ENCODE results near the gene PDIA2. TPM values are rescaled to one million over a fixed set of nuclear protein-coding genes. Genes with fewer than 3 reads are reported as not detected.

Gene PDIA2
- total RNA-seq, 3 donors from 2014 or later = not detected

GRCh38 chr16:268141-269053, 14.6 kb upstream of the PDIA2 start:
- Mint-ChIP-seq H3K27me3 (ENCODE audit: low read depth) (peaks cover 1% of the 10 kb centered on the region), H3K4me1 (ENCODE audit: low read depth) (peaks cover 4% of the 10 kb centered on the region), H3K4me3 (no peak overlapping the region), H3K9me3 (no peaks in the 10 kb centered on the region), H3K36me3 (ENCODE audit: insufficient read depth) (no peaks in the 10 kb centered on the region)
- no peak for DNase-seq
- ATAC-seq = no peak

- H3K4me1 Mint-ChIP-seq (ENCODE audit: low read depth) = peaks cover 4% of the 10 kb centered on the region
- peaks cover 1% of the 10 kb centered on the region for H3K27me3 Mint-ChIP-seq (ENCODE audit: low read depth)
- ATAC-seq (no peak), DNase-seq (no peak)
- no peaks in the 10 kb centered on the region for H3K9me3 Mint-ChIP-seq
- H3K4me3 Mint-ChIP-seq = no peak overlapping the region
- no peaks in the 10 kb centered on the region for H3K36me3 Mint-ChIP-seq (ENCODE audit: insufficient read depth)
These were observed 13.7 kb upstream of the PDIA2 start for GRCh38 chr16:269061-269796.

- Mint-ChIP-seq H3K36me3 (ENCODE audit: insufficient read depth) (no peaks in the 10 kb centered on the region), H3K4me3 (no peak overlapping the region), H3K27me3 (ENCODE audit: low read depth) (peaks cover 1% of the 10 kb centered on the region), H3K4me1 (ENCODE audit: low read depth) (peaks cover 4% of the 10 kb centered on the region), H3K9me3 (no peaks in the 10 kb centered on the region)
- DNase-seq = no peak
- no peak for ATAC-seq
These were observed 12.3 kb upstream of the PDIA2 start for GRCh38 chr16:270381-271255.

- Mint-ChIP-seq H3K4me1 (ENCODE audit: low read depth) (peaks cover 3% of the 10 kb centered on the region), H3K4me3 (no peak overlapping the region), H3K36me3 (ENCODE audit: insufficient read depth) (no peaks in the 10 kb centered on the region), H3K27me3 (ENCODE audit: low read depth) (peaks cover 15% of the 10 kb centered on the region), H3K9me3 (no peaks in the 10 kb centered on the region)
- DNase-seq = no peak
- ATAC-seq = no peak
These were observed 10.1 kb upstream of the PDIA2 start for GRCh38 chr16:272633-273546.

DNA sequence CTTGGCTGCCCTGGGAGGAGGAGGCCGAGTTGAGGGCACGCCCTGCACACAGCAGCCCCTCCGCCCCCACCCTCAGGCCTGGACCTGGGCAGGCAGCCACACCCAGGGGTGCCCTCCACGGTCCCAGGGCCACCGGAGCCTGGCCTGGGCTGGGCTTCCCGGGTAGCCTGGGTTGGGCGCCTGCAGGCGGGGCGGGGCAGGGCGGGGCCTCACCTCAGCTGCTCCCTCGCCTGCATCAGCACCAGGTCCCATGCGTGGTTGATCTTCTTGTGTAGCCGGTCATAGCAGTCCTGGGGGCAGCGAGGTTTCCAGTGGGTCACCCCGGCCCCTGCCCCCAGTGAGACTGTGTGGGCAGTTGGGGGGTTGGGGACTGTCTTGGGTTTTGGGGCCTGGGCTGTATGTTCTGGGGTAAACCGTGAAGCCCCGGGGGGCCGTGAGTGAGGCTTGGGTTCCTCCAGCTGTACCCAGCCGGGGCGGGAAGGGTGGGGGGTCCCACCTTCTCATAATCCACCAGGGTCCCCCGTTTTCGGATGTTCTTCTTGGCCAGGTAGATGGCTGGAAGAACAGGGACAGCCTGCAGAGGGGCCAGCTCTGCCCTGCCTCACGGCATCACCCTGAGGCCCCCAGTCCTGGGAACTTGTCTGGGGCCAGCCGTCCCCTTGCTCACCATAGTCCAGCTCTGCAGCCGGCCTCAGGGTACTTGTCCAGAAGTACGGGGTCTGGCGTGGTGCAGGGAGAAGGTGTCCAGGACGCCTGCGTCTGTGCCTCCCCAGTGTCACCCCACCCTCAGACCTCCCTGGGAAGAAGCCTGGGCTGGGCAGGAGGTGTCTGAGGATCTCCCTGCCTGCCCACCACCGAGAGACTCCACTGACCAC, 9.2 kb upstream of the PDIA2 start:
- Mint-ChIP-seq H3K27me3 (ENCODE audit: low read depth) (peaks cover 19% of the 10 kb centered on the region), H3K36me3 (ENCODE audit: insufficient read depth) (no peaks in the 10 kb centered on the region), H3K4me3 (no peak overlapping the region), H3K4me1 (ENCODE audit: low read depth) (peaks cover 4% of the 10 kb centered on the region), H3K9me3 (no peaks in the 10 kb centered on the region)
- DNase-seq = no peak
- no peak for ATAC-seq

DNA sequence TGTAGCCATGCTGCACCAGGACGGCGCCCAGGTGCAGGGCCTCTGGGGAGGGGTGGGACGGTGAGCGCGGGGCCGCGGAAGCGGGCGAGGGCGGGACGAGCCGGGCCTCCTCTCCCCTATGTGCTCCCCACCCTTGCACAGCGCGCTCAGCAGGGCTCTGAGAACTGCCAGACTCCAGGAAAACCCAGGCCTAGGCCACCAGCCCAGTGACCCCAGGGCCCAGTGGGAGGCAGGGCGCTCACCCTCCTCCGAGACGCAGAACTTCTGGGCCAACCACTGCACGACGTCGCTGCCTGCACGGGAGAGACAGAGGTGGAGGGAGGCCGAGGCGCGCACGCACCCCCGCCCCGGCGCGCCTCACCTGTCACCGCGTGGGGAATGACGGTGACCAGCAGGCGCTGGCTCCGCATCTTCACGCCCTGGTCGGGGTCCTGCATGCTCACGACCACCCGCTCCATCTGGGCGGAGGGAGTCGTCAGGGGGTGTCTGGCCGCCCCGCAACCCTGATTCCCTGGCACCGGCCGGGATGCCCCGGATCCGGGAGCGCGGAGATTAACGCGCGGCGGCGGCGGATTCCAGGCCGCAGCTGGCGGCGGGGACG, 7.8 kb upstream of the PDIA2 start:
- peak; percentile 26 to 52 for ATAC-seq
- Mint-ChIP-seq H3K4me1 (ENCODE audit: low read depth) (peaks cover 9% of the 10 kb centered on the region), H3K27me3 (ENCODE audit: low read depth) (peaks cover 23% of the 10 kb centered on the region), H3K36me3 (ENCODE audit: insufficient read depth) (no peaks in the 10 kb centered on the region), H3K9me3 (no peaks in the 10 kb centered on the region), H3K4me3 (no peak overlapping the region)
- no peak for DNase-seq

DNA sequence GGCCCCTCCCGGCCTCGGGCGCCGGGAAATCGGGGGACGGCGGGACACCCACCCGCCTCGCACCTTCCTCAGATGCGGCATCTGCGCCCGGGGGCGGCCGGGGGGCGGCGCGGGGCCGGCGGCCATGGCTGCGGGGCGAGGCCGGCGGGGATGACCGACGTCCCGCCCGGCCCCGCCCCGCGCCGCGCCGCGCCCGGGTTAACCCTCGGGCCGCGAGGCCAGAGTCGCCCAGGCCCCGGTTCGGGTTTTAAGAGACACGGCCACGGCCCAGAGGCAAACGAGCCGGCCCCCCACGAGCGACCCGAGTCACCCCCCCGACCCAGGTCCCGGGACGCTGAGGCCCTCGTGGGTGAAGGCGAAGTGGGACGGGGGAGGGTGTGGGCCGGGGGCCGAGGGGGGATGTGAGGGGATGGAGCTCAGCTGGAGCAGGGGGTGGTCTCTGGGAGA, 7.2 kb upstream of the PDIA2 start, which contains the start of gene RGS11:
RGS11 (minus strand) TSS at position 159 of the 447 bp plus-strand sequence; CDS start at position 126, 33 bp downstream.
- Mint-ChIP-seq H3K4me3 (peak within 1 kb of the TSS; percentile 73), H3K27me3 (ENCODE audit: low read depth) (peaks cover 23% of the 10 kb centered on the region), H3K9me3 (no peaks in the 10 kb centered on the region), H3K36me3 (ENCODE audit: insufficient read depth) (no peaks in the 10 kb centered on the region), H3K4me1 (ENCODE audit: low read depth) (peaks cover 9% of the 10 kb centered on the region)
- no peak for ATAC-seq
- no peak for DNase-seq

DNA sequence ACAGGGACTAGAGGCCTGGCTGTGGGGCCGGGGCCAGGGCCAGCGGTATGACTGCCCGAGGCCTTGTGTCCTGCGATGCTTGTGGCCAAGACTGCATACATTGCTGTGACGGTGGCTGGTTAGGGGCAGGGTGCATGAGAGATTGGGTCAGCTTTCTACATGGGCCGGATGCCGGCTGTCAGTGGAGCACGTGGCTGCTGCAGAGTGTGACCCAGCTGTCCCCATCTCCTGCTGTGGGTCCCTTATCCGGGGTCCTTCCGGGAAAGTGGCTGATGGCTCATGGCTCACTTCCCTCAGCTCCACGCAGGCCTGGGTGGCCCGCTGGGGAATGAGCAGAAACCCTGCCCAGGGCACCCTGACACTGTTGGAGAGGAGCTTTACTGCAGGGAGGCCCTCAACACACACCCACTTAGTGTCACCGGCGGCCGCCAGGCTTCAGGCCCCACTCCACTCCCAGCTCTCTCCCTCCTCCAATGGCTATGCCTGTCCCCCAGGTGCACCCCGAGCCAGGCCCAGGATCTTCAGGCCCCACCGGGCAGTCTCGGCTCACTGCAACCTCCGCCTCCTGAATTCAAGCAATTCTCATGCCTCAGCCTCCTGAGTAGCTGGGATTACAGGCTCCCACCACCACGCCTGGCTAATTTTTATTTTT, 6.4 kb upstream of the PDIA2 start:
- Mint-ChIP-seq H3K4me3 (peak overlapping the region; percentile 73), H3K27me3 (ENCODE audit: low read depth) (peaks cover 28% of the 10 kb centered on the region), H3K9me3 (no peaks in the 10 kb centered on the region), H3K4me1 (ENCODE audit: low read depth) (peaks cover 9% of the 10 kb centered on the region), H3K36me3 (ENCODE audit: insufficient read depth) (no peaks in the 10 kb centered on the region)
- ATAC-seq (no peak), DNase-seq (no peak)

DNA sequence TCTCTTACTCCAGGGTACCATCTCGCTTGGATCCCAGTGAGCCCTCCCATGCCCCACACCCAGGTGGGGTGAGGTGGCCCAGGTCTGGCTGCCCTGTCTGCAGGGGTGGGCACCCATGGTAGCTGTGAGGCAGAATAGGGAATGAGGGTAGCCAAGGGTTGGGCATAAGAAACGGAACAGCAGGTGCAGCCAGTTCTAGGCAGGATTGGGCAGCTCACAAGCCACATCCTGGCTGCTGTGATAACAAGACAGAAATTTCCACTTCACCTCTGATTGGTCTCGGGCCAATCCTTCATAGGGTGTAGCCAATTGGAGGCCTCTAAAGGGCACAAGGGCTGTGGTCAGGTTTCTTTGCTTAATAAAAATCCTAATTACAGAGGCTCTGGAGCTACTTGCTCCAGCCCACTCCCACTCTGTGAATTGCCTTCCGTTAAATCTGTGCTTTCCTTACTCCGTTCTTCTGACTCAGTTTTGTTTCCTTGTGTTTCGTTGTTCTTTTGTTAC, 4.0 kb upstream of the PDIA2 start:
- ATAC-seq (peak; percentile 57 to 72), DNase-seq (no peak)
- no peaks in the 10 kb centered on the region for H3K9me3 Mint-ChIP-seq
- peaks cover 9% of the 10 kb centered on the region for H3K4me1 Mint-ChIP-seq (ENCODE audit: low read depth)
- H3K36me3 Mint-ChIP-seq (ENCODE audit: insufficient read depth) = no peaks in the 10 kb centered on the region
- H3K27me3 Mint-ChIP-seq (ENCODE audit: low read depth) = peaks cover 30% of the 10 kb centered on the region
- H3K4me3 Mint-ChIP-seq = no peak overlapping the region

GRCh38 chr16:279531-279930, 3.4 kb upstream of the PDIA2 start:
- Mint-ChIP-seq H3K4me1 (ENCODE audit: low read depth) (peaks cover 9% of the 10 kb centered on the region), H3K27me3 (ENCODE audit: low read depth) (peaks cover 30% of the 10 kb centered on the region), H3K36me3 (ENCODE audit: insufficient read depth) (no peaks in the 10 kb centered on the region), H3K4me3 (no peak overlapping the region), H3K9me3 (no peaks in the 10 kb centered on the region)
- ATAC-seq = no peak
- DNase-seq = no peak

DNA sequence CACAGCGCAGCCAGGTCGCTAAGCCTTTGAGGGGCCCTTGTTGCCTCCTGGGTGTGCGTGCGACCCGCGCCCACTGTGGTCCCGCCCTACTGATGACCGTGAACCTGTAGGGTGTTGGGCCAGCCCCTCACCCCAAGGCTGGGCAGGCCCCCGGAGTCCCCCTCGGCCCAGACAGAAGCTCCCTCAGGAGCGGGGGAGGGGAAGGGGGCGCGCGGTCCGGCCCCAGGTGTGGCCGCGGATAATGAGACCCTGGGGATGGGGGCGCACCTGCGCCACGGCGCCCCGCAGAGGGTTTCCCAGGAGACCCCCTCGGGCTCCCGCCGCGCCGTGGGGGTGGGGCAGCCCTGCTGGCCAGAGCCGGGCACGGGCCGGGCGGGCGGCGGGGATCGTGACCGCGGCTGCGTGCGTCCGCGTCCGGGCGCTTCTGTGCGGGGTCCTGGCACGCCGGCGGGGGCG, 2.9 kb upstream of the PDIA2 start:
- peaks cover 30% of the 10 kb centered on the region for H3K27me3 Mint-ChIP-seq (ENCODE audit: low read depth)

More for the DNA sequence above, 2.9 kb upstream of the PDIA2 start:
- Mint-ChIP-seq H3K9me3 (no peaks in the 10 kb centered on the region), H3K4me1 (ENCODE audit: low read depth) (peaks cover 9% of the 10 kb centered on the region), H3K4me3 (no peak overlapping the region), H3K36me3 (ENCODE audit: insufficient read depth) (no peaks in the 10 kb centered on the region)
- DNase-seq = no peak
- no peak for ATAC-seq
